ENCODE results near the gene SLC35A3.

The SLC35A3 gene

DNA sequence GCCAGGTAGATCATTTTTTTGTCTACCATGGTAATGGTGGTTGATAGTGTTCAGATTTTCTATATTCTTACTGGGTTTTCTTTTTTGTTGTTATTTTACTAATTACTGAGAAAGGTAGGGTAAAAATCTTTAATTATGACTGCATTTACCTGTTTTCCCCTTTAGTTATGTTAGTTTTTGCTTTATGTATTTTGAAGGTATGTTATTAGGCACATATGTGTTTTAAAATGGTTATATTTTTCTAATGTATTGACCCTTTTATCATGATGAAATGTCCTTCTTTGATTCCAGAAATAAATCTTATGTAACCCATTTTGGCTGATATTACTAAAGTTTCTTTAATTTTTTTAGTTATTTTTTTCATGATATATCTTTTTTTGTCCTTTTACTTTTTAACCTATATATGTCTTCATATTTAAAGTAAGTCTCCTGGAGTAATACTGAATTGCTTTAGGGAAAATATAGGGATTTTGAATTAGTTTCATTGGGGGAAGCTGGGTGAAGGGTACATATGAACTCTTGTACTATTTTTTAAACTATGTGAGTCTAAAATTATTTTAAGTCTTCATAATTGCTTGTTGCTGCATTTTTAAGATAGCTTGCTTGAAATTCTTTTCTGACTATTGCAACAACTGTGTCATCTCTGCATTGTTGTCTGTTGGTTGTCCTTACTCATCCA is 22.4 kb downstream of the SLC35A3 start:
- no peak overlapping the region for H3K4me3 ChIP-seq (ENCODE audit: low read depth, low read length)
- DNase-seq (ENCODE audit: low read depth) = peak; percentile 4
- TF ChIP-seq, protein P1, sequence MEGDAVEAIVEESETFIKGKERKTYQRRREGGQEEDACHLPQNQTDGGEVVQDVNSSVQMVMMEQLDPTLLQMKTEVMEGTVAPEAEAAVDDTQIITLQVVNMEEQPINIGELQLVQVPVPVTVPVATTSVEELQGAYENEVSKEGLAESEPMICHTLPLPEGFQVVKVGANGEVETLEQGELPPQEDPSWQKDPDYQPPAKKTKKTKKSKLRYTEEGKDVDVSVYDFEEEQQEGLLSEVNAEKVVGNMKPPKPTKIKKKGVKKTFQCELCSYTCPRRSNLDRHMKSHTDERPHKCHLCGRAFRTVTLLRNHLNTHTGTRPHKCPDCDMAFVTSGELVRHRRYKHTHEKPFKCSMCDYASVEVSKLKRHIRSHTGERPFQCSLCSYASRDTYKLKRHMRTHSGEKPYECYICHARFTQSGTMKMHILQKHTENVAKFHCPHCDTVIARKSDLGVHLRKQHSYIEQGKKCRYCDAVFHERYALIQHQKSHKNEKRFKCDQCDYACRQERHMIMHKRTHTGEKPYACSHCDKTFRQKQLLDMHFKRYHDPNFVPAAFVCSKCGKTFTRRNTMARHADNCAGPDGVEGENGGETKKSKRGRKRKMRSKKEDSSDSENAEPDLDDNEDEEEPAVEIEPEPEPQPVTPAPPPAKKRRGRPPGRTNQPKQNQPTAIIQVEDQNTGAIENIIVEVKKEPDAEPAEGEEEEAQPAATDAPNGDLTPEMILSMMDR (conservative IDR thresholded peaks at IDR 0.05; ENCODE audit: low read depth, low read length) = no peak

DNA sequence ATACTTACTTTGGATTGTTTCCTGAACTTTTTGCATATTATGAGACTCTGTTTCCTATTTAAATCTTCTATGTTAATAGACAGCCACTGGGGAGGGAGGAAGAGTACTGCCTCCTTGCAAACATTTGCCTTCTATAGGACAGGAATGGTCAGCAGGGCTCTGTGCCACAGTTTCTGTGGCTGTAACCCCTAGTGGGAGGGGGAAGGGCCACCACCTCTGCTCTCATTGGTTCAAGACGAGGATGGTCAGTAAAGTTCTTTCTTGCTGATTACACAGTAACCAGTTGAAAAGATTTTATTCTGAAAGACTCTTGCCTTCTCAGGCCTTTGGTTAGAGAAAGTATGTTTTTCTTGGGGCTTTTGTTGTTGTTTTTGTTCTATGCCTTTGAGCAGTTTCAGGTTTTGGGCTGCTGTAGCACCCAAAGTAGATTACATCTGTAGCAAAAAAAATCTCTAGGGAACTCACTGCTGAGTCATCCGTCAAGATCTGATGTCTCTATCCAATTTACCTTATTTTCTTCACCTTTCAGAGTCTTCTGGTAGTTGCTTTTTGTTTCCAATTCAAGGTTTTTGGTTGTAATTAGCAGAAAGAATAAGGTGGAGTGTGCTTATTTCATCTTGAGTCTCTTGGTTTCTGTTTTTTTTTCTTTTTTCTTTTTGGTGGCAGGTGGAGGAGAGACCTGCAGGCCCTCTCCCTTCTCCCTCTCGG is 23.1 kb downstream of the SLC35A3 start:
- TF ChIP-seq, protein P1 (conservative IDR thresholded peaks at IDR 0.05; ENCODE audit: low read depth, low read length) = no peak
- DNase-seq (ENCODE audit: low read depth) = peak; percentile 12
- H3K4me3 ChIP-seq (ENCODE audit: low read depth, low read length) = no peak overlapping the region

DNA sequence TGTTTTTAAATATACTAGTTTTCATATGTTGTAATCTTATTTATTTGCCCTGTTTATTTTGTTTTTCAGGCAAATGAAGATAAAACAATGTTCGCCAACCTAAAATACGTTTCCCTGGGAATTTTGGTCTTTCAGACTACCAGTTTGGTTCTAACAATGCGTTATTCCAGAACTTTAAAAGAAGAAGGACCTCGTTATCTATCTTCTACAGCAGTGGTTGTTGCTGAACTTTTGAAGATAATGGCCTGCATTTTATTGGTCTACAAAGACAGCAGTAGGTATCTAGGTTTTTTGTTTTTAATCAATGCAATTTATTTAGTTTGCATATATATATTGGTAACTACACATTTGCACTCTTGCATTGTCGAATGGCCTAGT is 23.7 kb downstream of the SLC35A3 start:
- TF ChIP-seq, protein P1 (conservative IDR thresholded peaks at IDR 0.05; ENCODE audit: low read depth, low read length) = no peak
- no peak overlapping the region for H3K4me3 ChIP-seq (ENCODE audit: low read depth, low read length)
- DNase-seq (ENCODE audit: low read depth) = no peak

DNA sequence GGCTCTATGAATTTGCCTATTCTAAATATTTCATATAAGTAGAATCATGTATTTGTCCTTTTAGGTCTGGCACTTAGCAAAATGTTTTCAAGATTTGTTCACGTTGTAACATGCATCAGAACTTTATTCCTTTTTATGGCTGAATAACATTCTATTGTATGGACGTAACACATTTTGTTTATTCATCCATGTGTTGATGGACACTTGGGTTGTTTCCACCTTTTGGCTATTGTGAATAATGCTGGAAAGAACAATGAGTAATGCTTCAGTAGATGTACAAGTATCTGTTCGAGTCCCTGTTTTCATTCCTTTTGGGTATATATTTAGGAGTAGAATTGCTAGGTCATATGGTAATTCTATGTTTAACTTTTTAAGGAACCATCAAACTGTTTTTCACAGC is 24.7 kb downstream of the SLC35A3 start:
- TF ChIP-seq, protein P1 (conservative IDR thresholded peaks at IDR 0.05; ENCODE audit: low read depth, low read length) = no peak
- no peak for DNase-seq (ENCODE audit: low read depth)
- H3K4me3 ChIP-seq (ENCODE audit: low read depth, low read length) = no peak overlapping the region

DNA sequence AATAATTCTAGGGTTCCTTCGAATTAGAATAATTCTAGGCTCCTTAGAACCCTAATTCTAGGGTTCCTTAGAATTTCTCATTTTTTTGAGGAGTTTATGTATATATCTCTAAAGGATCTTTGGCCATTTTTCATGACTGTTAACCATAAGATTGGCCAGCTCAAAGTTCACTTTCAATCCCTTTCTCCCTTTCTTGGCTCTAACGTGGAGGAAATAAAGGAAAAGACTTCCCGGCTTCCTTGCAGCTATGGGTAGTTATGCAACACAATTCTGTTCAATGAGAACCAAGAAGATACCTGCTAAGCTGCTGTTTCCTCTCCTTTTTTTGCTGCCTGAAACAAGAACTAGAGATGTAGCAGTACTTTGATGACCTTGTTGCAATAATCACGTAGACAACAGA is 27.2 kb downstream of the SLC35A3 start:
- TF ChIP-seq, protein P1 (conservative IDR thresholded peaks at IDR 0.05; ENCODE audit: low read depth, low read length) = no peak
- no peak overlapping the region for H3K4me3 ChIP-seq (ENCODE audit: low read depth, low read length)
- DNase-seq (ENCODE audit: low read depth) = no peak

DNA sequence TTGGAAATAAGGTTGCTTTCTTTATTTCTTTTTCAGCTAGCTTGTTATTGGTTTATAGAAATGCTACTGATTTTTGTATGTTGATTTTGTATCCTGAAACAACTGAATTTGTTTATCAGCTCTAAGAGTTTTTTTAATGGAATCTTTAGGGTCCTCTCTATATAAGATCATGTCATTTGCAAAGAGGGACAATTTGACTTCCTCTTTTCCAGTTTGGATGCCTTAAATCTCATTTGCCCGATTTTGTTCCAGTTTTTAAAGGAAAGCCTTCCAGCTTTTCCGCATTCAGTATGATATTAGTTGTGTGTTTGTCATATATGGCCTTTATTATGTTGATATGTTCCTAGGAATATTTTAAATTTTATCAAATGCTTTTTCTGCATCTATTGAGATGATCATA is 31.7 kb downstream of the SLC35A3 start:
- TF ChIP-seq, protein P1 (conservative IDR thresholded peaks at IDR 0.05; ENCODE audit: low read depth, low read length) = no peak
- no peak overlapping the region for H3K4me3 ChIP-seq (ENCODE audit: low read depth, low read length)
- no peak for DNase-seq (ENCODE audit: low read depth)

DNA sequence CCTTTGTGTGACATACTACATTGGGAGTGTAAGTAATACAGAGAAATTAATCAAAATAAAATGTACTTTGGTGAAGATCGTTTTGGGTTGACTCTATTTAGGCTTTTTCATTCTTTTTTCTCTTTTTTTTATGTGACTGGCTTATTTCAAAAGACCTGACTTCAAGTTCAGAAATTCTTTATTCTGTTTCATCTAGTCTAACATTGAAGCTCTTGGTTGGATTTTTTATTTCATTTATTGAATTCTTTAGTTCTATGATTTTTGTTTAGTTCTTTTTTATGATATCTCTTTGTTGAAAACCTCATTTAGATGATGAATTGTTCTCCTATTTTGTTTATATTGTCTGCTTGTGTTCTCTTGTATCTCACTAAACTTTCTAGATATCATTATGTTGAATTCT is 35.6 kb downstream of the SLC35A3 start:
- TF ChIP-seq, protein P1 (conservative IDR thresholded peaks at IDR 0.05; ENCODE audit: low read depth, low read length) = no peak
- DNase-seq (ENCODE audit: low read depth) = no peak
- no peak overlapping the region for H3K4me3 ChIP-seq (ENCODE audit: low read depth, low read length)

Measured in choroid plexus epithelial cell (primary cell).